ENCODE results near the gene OTUD3. TPM values are rescaled to one million over a fixed set of nuclear protein-coding genes. Genes with fewer than 3 reads are reported as not detected.

Gene OTUD3
- total and polyA plus RNA-seq, 2 of the 13 experiments (the other 11 are each of a cell fraction or from before 2014, with no cell fraction given): 5.2 to 7.5 TPM

GRCh38 chr1:19946331-19946751 lies 64.1 kb downstream of the OTUD3 start (continued):
- TF ChIP-seq, protein P1, sequence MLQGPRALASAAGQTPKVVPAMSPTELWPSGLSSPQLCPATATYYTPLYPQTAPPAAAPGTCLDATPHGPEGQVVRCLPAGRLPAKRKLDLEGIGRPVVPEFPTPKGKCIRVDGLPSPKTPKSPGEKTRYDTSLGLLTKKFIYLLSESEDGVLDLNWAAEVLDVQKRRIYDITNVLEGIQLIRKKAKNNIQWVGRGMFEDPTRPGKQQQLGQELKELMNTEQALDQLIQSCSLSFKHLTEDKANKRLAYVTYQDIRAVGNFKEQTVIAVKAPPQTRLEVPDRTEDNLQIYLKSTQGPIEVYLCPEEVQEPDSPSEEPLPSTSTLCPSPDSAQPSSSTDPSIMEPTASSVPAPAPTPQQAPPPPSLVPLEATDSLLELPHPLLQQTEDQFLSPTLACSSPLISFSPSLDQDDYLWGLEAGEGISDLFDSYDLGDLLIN (CRISPR knock-in tag; IDR thresholded peaks at IDR 0.05; ENCODE audit: borderline replicate concordance): no peak
- TF ChIP-seq ZNF292 (CRISPR knock-in tag; IDR thresholded peaks at IDR 0.05; ENCODE audit: borderline replicate concordance, low read depth): no peak
- TF ChIP-seq ZBTB7A (CRISPR knock-in tag; IDR thresholded peaks at IDR 0.05): no peak
- no peak for TF ChIP-seq ETV5 (CRISPR knock-in tag; IDR thresholded peaks at IDR 0.05; ENCODE audit: borderline replicate concordance)
- TF ChIP-seq, protein P2, sequence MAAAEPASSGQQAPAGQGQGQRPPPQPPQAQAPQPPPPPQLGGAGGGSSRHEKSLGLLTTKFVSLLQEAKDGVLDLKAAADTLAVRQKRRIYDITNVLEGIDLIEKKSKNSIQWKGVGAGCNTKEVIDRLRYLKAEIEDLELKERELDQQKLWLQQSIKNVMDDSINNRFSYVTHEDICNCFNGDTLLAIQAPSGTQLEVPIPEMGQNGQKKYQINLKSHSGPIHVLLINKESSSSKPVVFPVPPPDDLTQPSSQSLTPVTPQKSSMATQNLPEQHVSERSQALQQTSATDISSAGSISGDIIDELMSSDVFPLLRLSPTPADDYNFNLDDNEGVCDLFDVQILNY (CRISPR knock-in tag; conservative IDR thresholded peaks at IDR 0.05): no peak
- TF ChIP-seq ZNF777 (CRISPR knock-in tag; IDR thresholded peaks at IDR 0.05): no peak
- TF ChIP-seq ZNF3 (CRISPR knock-in tag; IDR thresholded peaks at IDR 0.05): no peak
- peak; percentile 90 for TF ChIP-seq GATA4 (IDR thresholded peaks at IDR 0.05; ENCODE audit: borderline replicate concordance, low read depth)
- TF ChIP-seq FOSL2 (CRISPR knock-in tag; IDR thresholded peaks at IDR 0.05): peak; percentile 51
- TF ChIP-seq HNRNPLL (IDR thresholded peaks at IDR 0.05; ENCODE audit: low read depth, low read length, poor library complexity, severe bottlenecking): no peak
- TF ChIP-seq ZNF772 (CRISPR knock-in tag; IDR thresholded peaks at IDR 0.05): no peak
- no peak for TF ChIP-seq ARNT (IDR thresholded peaks at IDR 0.05)
- no peak for TF ChIP-seq ZMYM3 (CRISPR knock-in tag; IDR thresholded peaks at IDR 0.05)
- TF ChIP-seq POGK (CRISPR knock-in tag; conservative IDR thresholded peaks at IDR 0.05): no peak
- TF ChIP-seq NFKBIZ (CRISPR knock-in tag; IDR thresholded peaks at IDR 0.05): no peak
- TF ChIP-seq, protein P3, sequence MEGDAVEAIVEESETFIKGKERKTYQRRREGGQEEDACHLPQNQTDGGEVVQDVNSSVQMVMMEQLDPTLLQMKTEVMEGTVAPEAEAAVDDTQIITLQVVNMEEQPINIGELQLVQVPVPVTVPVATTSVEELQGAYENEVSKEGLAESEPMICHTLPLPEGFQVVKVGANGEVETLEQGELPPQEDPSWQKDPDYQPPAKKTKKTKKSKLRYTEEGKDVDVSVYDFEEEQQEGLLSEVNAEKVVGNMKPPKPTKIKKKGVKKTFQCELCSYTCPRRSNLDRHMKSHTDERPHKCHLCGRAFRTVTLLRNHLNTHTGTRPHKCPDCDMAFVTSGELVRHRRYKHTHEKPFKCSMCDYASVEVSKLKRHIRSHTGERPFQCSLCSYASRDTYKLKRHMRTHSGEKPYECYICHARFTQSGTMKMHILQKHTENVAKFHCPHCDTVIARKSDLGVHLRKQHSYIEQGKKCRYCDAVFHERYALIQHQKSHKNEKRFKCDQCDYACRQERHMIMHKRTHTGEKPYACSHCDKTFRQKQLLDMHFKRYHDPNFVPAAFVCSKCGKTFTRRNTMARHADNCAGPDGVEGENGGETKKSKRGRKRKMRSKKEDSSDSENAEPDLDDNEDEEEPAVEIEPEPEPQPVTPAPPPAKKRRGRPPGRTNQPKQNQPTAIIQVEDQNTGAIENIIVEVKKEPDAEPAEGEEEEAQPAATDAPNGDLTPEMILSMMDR (CRISPR knock-in tag; IDR thresholded peaks at IDR 0.05): no peak
- no peak for TF ChIP-seq CCAR2 (optimal IDR thresholded peaks at IDR 0.05; ENCODE audit: low read depth, low read length)
- TF ChIP-seq NCOA2 (CRISPR knock-in tag; IDR thresholded peaks at IDR 0.05): peak; percentile 76
- TF ChIP-seq SAFB2 (CRISPR knock-in tag; IDR thresholded peaks at IDR 0.05; ENCODE audit: borderline replicate concordance, low read depth): no peak
- no peak for TF ChIP-seq ZNF333 (CRISPR knock-in tag; IDR thresholded peaks at IDR 0.05; ENCODE audit: borderline replicate concordance)
- no peak for TF ChIP-seq MIER2 (CRISPR knock-in tag; IDR thresholded peaks at IDR 0.05)
- TF ChIP-seq GLMP (CRISPR knock-in tag; IDR thresholded peaks at IDR 0.05; ENCODE audit: borderline replicate concordance): no peak
- no peak for TF ChIP-seq ZNF441 (CRISPR knock-in tag; IDR thresholded peaks at IDR 0.05; ENCODE audit: borderline replicate concordance)
- TF ChIP-seq SIX4 (CRISPR knock-in tag; IDR thresholded peaks at IDR 0.05): peak; percentile 17; the same call in 1 of the 2 replicates
